Stimulated activated CD8-positive, alpha-beta memory T cell treated with anti-CD3 and anti-CD28 coated beads, Interleukin-2, amount 100 ng/mL, for 1 hour (primary cell): ENCODE data around the gene ST6GALNAC2.

Experiments used
- DNase-seq, 2 donors: peaks; one replicate each; pipeline ENCODE4 v3.0.0-alpha.2; 2020; ENCODE audit warnings: low read depth in 2 of 2

Gene ST6GALNAC2

GRCh38 chr17:76599694-76600460, 14.2 kb upstream of the ST6GALNAC2 start:
- no peak for DNase-seq

GRCh38 chr17:76598004-76598439, 12.4 kb upstream of the ST6GALNAC2 start:
- no peak for DNase-seq

- DNase-seq, result no peak
Observed at GRCh38 chr17:76597156-76598003, 11.7 kb upstream of the ST6GALNAC2 start.

- no peak for DNase-seq
Observed at GRCh38 chr17:76594690-76595089, 9.0 kb upstream of the ST6GALNAC2 start.

- no peak for DNase-seq
Observed at GRCh38 chr17:76593959-76594358, 8.3 kb upstream of the ST6GALNAC2 start.

- DNase-seq, result no peak
Observed at GRCh38 chr17:76593384-76593826, 7.7 kb upstream of the ST6GALNAC2 start.

- DNase-seq, result no peak
Observed at GRCh38 chr17:76588182-76588581, 2.5 kb upstream of the ST6GALNAC2 start.

GRCh38 chr17:76586741-76587487, 1.3 kb upstream of the ST6GALNAC2 start:
- no peak for DNase-seq

- DNase-seq, result no peak
Observed at GRCh38 chr17:76585033-76585648, 519 bp downstream of the ST6GALNAC2 start.

- DNase-seq, result no peak
Observed at GRCh38 chr17:76584427-76585032, 1.1 kb downstream of the ST6GALNAC2 start.

GRCh38 chr17:76582660-76583059, 3.0 kb downstream of the ST6GALNAC2 start:
- no peak for DNase-seq

GRCh38 chr17:76581515-76581914, 4.1 kb downstream of the ST6GALNAC2 start:
- no peak for DNase-seq

GRCh38 chr17:76579281-76579680, 6.4 kb downstream of the ST6GALNAC2 start:
- DNase-seq, result no peak

- no peak for DNase-seq
Observed at GRCh38 chr17:76578376-76578775, 7.3 kb downstream of the ST6GALNAC2 start.

- DNase-seq, result no peak
Observed at GRCh38 chr17:76577876-76578275, 7.8 kb downstream of the ST6GALNAC2 start.

GRCh38 chr17:76576189-76576588, 9.5 kb downstream of the ST6GALNAC2 start:
- DNase-seq, result no peak

GRCh38 chr17:76575570-76575969, 10.1 kb downstream of the ST6GALNAC2 start:
- no peak for DNase-seq

GRCh38 chr17:76574166-76574565, 11.5 kb downstream of the ST6GALNAC2 start:
- no peak for DNase-seq

GRCh38 chr17:76573096-76573495, 12.6 kb downstream of the ST6GALNAC2 start:
- DNase-seq, result no peak

- no peak for DNase-seq
Observed at GRCh38 chr17:76572201-76572910, 13.3 kb downstream of the ST6GALNAC2 start.
